ENCODE results near the gene OR6K3. TPM values are rescaled to one million over a fixed set of nuclear protein-coding genes. Genes with fewer than 3 reads are reported as not detected.

Gene OR6K3
- total RNA-seq, 1 donor from 2014 or later, result not detected

DNA sequence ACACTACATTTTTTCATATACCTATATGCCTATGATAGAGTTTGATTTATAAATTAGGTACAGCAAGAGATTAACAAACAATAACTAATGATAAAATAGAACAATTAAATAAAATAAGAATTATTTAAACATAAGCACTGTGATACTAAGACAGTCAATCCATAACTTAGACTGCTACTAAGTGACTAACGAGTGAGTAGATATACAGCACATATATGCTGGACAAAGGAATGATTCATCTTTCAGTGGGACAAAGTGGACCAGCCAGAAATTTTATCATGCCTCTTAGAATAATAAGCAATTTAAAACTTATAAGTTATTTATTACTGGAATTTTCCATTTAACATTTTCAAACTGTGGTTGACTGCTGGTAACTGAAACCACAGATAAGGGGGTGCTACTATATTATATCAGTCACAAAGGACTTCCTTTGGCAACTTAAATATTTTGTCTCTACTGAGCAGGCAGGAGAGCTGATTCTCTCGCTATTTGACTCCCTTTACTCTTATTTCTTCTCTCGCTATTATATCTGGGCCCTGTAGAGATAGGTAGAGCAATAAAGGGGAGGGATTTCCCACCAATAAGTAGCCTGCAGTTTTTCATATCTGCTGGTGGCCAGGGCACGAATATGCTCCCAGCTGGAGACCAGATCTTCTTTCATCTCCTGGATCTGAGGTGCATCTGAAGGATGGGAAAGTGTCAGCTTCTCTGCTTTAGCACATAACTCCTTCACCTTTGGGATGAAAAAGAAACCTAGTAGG lies 44.8 kb downstream of the OR6K3 start:
- Mint-ChIP-seq H3K4me1 (no peaks in the 10 kb centered on the region), H3K27ac (no peak overlapping the region), H3K9me3 (no peaks in the 10 kb centered on the region), H3K27me3 (peaks cover 9% of the 10 kb centered on the region), H3K36me3 (ENCODE audit: low read depth) (no peaks in the 10 kb centered on the region), H3K4me3 (no peak overlapping the region)
- no peak for DNase-seq
- intact Hi-C loops (cut with micrococcal nuclease), result no loop called here

GRCh38 chr1:158674302-158674701 lies 46.2 kb downstream of the OR6K3 start:
- no peak overlapping the region for H3K27ac Mint-ChIP-seq
- intact Hi-C loops (cut with micrococcal nuclease), result no loop called here
- DNase-seq, result no peak
- H3K27me3 Mint-ChIP-seq, result peaks cover 9% of the 10 kb centered on the region
- H3K9me3 Mint-ChIP-seq, result no peaks in the 10 kb centered on the region
- no peaks in the 10 kb centered on the region for H3K36me3 Mint-ChIP-seq (ENCODE audit: low read depth)
- no peak overlapping the region for H3K4me3 Mint-ChIP-seq
- no peaks in the 10 kb centered on the region for H3K4me1 Mint-ChIP-seq

Other genes with a start within 250 kb of the OR6K3 start
- gene OR10R2, start 248.5 kb downstream of the OR6K3 start, total RNA-seq, result not detected in 2 replicates
- gene OR6Y1, start 166.3 kb downstream of the OR6K3 start, total RNA-seq, result not detected in 2 replicates
- not detected in 2 replicates for gene OR6P1, start 150.1 kb downstream of the OR6K3 start, total RNA-seq
- gene OR10X1, start 140.8 kb downstream of the OR6K3 start, total RNA-seq, result not detected in 2 replicates
- not detected in 2 replicates for gene OR10Z1, start 115.5 kb downstream of the OR6K3 start, total RNA-seq
- gene SPTA1, start 34.0 kb downstream of the OR6K3 start, total RNA-seq, result not detected in 2 replicates
- gene OR6K2, start 20.1 kb downstream of the OR6K3 start, total RNA-seq, result not detected in 2 replicates
- gene OR6K6, start 34.0 kb upstream of the OR6K3 start, total RNA-seq, result not detected in 2 replicates
- not detected in 2 replicates for gene OR6N1, start 51.5 kb upstream of the OR6K3 start, total RNA-seq
- gene OR6N2, start 60.5 kb upstream of the OR6K3 start, total RNA-seq, result not detected in 2 replicates
- not detected in 2 replicates for gene MNDA, start 110.6 kb upstream of the OR6K3 start, total RNA-seq
- 10.4 and 11.3 TPM in 2 replicates for gene PYHIN1, start 210.8 kb upstream of the OR6K3 start, total RNA-seq

Measured in activated CD4-positive, alpha-beta T cell treated with anti-CD3 and anti-CD28 coated beads, Interleukin-2, amount 10 ng/mL, durations not matched to agents 24 days and 14 days (primary cell).